ENCODE measurements around the gene EPX. TPM values are rescaled to one million over a fixed set of nuclear protein-coding genes. Genes with fewer than 3 reads are reported as not detected.
"Not testable (repeated sequence)": the region's sequence is repeated elsewhere in the genome, so short reads cannot be mapped to it uniquely, and the experiment has no call there.

Gene EPX, protein sequence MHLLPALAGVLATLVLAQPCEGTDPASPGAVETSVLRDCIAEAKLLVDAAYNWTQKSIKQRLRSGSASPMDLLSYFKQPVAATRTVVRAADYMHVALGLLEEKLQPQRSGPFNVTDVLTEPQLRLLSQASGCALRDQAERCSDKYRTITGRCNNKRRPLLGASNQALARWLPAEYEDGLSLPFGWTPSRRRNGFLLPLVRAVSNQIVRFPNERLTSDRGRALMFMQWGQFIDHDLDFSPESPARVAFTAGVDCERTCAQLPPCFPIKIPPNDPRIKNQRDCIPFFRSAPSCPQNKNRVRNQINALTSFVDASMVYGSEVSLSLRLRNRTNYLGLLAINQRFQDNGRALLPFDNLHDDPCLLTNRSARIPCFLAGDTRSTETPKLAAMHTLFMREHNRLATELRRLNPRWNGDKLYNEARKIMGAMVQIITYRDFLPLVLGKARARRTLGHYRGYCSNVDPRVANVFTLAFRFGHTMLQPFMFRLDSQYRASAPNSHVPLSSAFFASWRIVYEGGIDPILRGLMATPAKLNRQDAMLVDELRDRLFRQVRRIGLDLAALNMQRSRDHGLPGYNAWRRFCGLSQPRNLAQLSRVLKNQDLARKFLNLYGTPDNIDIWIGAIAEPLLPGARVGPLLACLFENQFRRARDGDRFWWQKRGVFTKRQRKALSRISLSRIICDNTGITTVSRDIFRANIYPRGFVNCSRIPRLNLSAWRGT
- total RNA-seq = not detected

DNA sequence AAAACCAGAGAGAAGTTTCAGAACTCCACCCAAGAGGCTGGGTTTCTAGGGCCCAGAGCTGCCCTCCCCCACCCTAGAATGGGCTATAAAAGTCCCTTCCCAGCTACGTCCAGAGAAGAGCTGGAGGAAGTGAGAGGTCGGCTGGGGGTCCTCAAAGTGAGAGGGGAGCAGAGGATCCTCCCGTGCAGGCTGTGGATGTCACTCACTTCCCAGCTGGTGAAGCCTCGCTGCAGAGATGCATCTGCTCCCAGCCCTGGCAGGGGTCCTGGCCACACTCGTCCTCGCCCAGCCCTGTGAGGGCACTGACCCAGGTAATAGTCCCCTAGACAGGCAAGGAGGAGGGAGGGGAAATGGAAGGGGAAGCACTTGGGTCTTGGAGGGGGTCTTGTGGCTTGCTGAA, at the start of gene EPX:
Gene EPX, plus strand, starts transcription at position 115 of the 400 bp plus-strand sequence. Its CDS starts 121 bp downstream, at position 236.
- Histone ChIP-seq H3K9me3 (no peaks in the 10 kb centered on the region), H3K36me3 (replicated peaks in 1 of 2; ENCODE audit: insufficient read depth in 1 of 2, low read depth in 2 of 2) (no peaks in the 10 kb centered on the region), H3K4me1 (no peaks in the 10 kb centered on the region), H3K4me3 (no peak within 1 kb of the TSS), H3K27me3 (no peaks in the 10 kb centered on the region), H3K27ac (no peak within 1 kb of the TSS)
- TF ChIP-seq, protein P1, sequence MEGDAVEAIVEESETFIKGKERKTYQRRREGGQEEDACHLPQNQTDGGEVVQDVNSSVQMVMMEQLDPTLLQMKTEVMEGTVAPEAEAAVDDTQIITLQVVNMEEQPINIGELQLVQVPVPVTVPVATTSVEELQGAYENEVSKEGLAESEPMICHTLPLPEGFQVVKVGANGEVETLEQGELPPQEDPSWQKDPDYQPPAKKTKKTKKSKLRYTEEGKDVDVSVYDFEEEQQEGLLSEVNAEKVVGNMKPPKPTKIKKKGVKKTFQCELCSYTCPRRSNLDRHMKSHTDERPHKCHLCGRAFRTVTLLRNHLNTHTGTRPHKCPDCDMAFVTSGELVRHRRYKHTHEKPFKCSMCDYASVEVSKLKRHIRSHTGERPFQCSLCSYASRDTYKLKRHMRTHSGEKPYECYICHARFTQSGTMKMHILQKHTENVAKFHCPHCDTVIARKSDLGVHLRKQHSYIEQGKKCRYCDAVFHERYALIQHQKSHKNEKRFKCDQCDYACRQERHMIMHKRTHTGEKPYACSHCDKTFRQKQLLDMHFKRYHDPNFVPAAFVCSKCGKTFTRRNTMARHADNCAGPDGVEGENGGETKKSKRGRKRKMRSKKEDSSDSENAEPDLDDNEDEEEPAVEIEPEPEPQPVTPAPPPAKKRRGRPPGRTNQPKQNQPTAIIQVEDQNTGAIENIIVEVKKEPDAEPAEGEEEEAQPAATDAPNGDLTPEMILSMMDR (IDR thresholded peaks at IDR 0.05) = no peak
- no peak for TF ChIP-seq POLR2A (IDR thresholded peaks at IDR 0.05)
- no peak for ATAC-seq
- no peak for DNase-seq
- WGBS, 2 donors = 10 to 47% methylated on average over 3 to 6 of the region's 6 CpGs
- intact Hi-C loops (cut with DNase I) = no loop called here

GRCh38 chr17:58143335-58143734, 49.2 kb upstream of the EPX start:
- H3K27ac ChIP-seq; ATAC-seq; H3K4me3 ChIP-seq; H3K4me1 ChIP-seq; DNase-seq; H3K27me3 ChIP-seq; H3K36me3 ChIP-seq (replicated peaks in 1 of 2; ENCODE audit: insufficient read depth in 1 of 2, low read depth in 2 of 2); intact Hi-C loops (cut with DNase I); H3K9me3 ChIP-seq: not testable (repeated sequence)
- WGBS, 2 donors = 77 to 82% methylated on average over 4 of the region's 4 CpGs

- intact Hi-C loops (cut with DNase I) = no loop called here
- H3K4me1 ChIP-seq = no peaks in the 10 kb centered on the region
- H3K27ac ChIP-seq = no peak overlapping the region
- DNase-seq (no peak), ATAC-seq (no peak)
- no peaks in the 10 kb centered on the region for H3K36me3 ChIP-seq (replicated peaks in 1 of 2; ENCODE audit: insufficient read depth in 1 of 2, low read depth in 2 of 2)
- H3K4me3 ChIP-seq = no peak overlapping the region
- peaks cover 0 to 6% (median 2%) of the 10 kb centered on the region in 3 donors for H3K9me3 ChIP-seq
- no peaks in the 10 kb centered on the region for H3K27me3 ChIP-seq
- 47 to 52% methylated on average over 1 of the region's 1 CpG for WGBS, 2 donors
- no peak for TF ChIP-seq POLR2A (IDR thresholded peaks at IDR 0.05)
- TF ChIP-seq, protein P1 (IDR thresholded peaks at IDR 0.05) = no peak
These were observed 47.7 kb upstream of the EPX start for GRCh38 chr17:58144801-58145200.

GRCh38 chr17:58147930-58148434, 44.5 kb upstream of the EPX start, which contains the start of gene OR4D1:
TSS of gene OR4D1 (plus strand) at chr17:58148384. CDS start at chr17:58155154, 6,770 bp downstream.
- no peak within 1 kb of the TSS for H3K4me3 ChIP-seq
- H3K27me3 ChIP-seq = no peaks in the 10 kb centered on the region
- ATAC-seq (no peak), DNase-seq (no peak)
- no peak within 1 kb of the TSS for H3K27ac ChIP-seq
- peaks cover 0 to 6% (median 2%) of the 10 kb centered on the region in 3 donors for H3K9me3 ChIP-seq
- no peaks in the 10 kb centered on the region for H3K36me3 ChIP-seq (replicated peaks in 1 of 2; ENCODE audit: insufficient read depth in 1 of 2, low read depth in 2 of 2)
- WGBS, 2 donors = 27 to 29% methylated on average over 1 of the region's 1 CpG
- H3K4me1 ChIP-seq = no peaks in the 10 kb centered on the region
- intact Hi-C loops (cut with DNase I) = no loop called here
- no peak for TF ChIP-seq POLR2A (IDR thresholded peaks at IDR 0.05)
- TF ChIP-seq, protein P1 (IDR thresholded peaks at IDR 0.05) = no peak

DNA sequence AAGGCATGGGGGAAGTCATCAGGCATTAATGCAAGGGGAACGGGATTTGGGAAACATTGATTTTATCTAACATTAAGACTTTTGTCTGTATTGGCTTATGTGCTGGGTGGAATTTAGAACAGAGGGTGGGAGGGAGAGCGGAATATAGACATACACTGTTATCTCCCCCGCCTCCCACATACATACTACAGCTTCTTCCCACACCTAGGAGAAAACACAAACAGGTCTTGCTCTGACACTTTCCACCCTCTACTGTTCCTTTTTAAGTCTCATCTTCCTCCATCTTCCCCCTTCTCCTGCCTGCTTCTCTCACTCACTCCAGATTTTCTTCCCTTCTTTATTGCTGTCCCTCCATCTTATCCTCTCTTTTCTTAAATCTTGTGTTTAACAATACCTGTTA, 43.9 kb upstream of the EPX start:
- DNase-seq = no peak
- 72 to 75% methylated on average over 3 of the region's 3 CpGs for WGBS, 2 donors
- intact Hi-C loops (cut with DNase I) = no loop called here
- Histone ChIP-seq H3K4me1 (no peaks in the 10 kb centered on the region), H3K27ac (no peak overlapping the region), H3K4me3 (no peak overlapping the region), H3K27me3 (no peaks in the 10 kb centered on the region), H3K36me3 (replicated peaks in 1 of 2; ENCODE audit: insufficient read depth in 1 of 2, low read depth in 2 of 2) (no peaks in the 10 kb centered on the region), H3K9me3 (peaks cover 0 to 6% (median 2%) of the 10 kb centered on the region in 3 donors)
- TF ChIP-seq POLR2A (IDR thresholded peaks at IDR 0.05) = no peak
- TF ChIP-seq, protein P1 (IDR thresholded peaks at IDR 0.05) = no peak
- no peak for ATAC-seq

Measured in body of pancreas (tissue), 4 donors.